ENCODE measurements around the gene ADGRF5. TPM values are rescaled to one million over a fixed set of nuclear protein-coding genes. Genes with fewer than 3 reads are reported as not detected.

ADGRF5 gene
- total RNA-seq, 3 donors from 2014 or later: 22.5 to 43.4 (median 41.6) TPM

GRCh38 chr6:46915380-46915779 lies 6.4 kb downstream of the ADGRF5 start:
- intact Hi-C loops (cut with DNase I; ENCODE audit: low total_unique reads): no loop called here
- H3K4me1 ChIP-seq: no peaks in the 10 kb centered on the region
- DNase-seq (ENCODE audit: low spot score in 2 of 2): no peak
- H3K27ac ChIP-seq: no peak overlapping the region
- H3K4me3 ChIP-seq: no peak overlapping the region
- no peaks in the 10 kb centered on the region for H3K27me3 ChIP-seq
- H3K36me3 ChIP-seq: no peaks in the 10 kb centered on the region
- no peaks in the 10 kb centered on the region for H3K9me3 ChIP-seq
- TF ChIP-seq CTCF (IDR thresholded peaks at IDR 0.05): no peak
- no peak for TF ChIP-seq POLR2A (IDR thresholded peaks at IDR 0.05)
- no peak for TF ChIP-seq POLR2AphosphoS5 (IDR thresholded peaks at IDR 0.05)

- no peaks in the 10 kb centered on the region for H3K4me1 ChIP-seq
- H3K9me3 ChIP-seq: no peaks in the 10 kb centered on the region
- H3K27ac ChIP-seq: no peak overlapping the region
- no peaks in the 10 kb centered on the region for H3K36me3 ChIP-seq
- intact Hi-C loops (cut with DNase I; ENCODE audit: low total_unique reads): no loop called here
- H3K27me3 ChIP-seq: no peaks in the 10 kb centered on the region
- TF ChIP-seq POLR2A (IDR thresholded peaks at IDR 0.05): no peak
- no peak for TF ChIP-seq CTCF (IDR thresholded peaks at IDR 0.05)
- no peak for TF ChIP-seq POLR2AphosphoS5 (IDR thresholded peaks at IDR 0.05)
- H3K4me3 ChIP-seq: no peak overlapping the region
- no peak for DNase-seq (ENCODE audit: low spot score in 2 of 2)
These were observed 7.4 kb downstream of the ADGRF5 start for GRCh38 chr6:46914279-46914810.

GRCh38 chr6:46909371-46909770 lies 12.4 kb downstream of the ADGRF5 start:
- DNase-seq (ENCODE audit: low spot score in 2 of 2): no peak
- Histone ChIP-seq H3K27me3 (no peaks in the 10 kb centered on the region), H3K4me1 (no peaks in the 10 kb centered on the region), H3K9me3 (no peaks in the 10 kb centered on the region), H3K36me3 (no peaks in the 10 kb centered on the region), H3K27ac (no peak overlapping the region), H3K4me3 (no peak overlapping the region)
- no peak for TF ChIP-seq POLR2AphosphoS5 (IDR thresholded peaks at IDR 0.05)
- no peak for TF ChIP-seq POLR2A (IDR thresholded peaks at IDR 0.05)
- TF ChIP-seq CTCF (IDR thresholded peaks at IDR 0.05): no peak
- intact Hi-C loops (cut with DNase I; ENCODE audit: low total_unique reads): no loop called here

GRCh38 chr6:46906776-46907175 lies 15.0 kb downstream of the ADGRF5 start:
- intact Hi-C loops (cut with DNase I; ENCODE audit: low total_unique reads): no loop called here
- H3K27ac ChIP-seq: no peak overlapping the region
- no peaks in the 10 kb centered on the region for H3K4me1 ChIP-seq

GRCh38 chr6:46904117-46904516 lies 17.6 kb downstream of the ADGRF5 start:
- H3K27ac ChIP-seq: no peak overlapping the region
- no peak for TF ChIP-seq POLR2A (IDR thresholded peaks at IDR 0.05)
- TF ChIP-seq POLR2AphosphoS5 (IDR thresholded peaks at IDR 0.05): no peak
- no peak for TF ChIP-seq CTCF (IDR thresholded peaks at IDR 0.05)
- H3K4me3 ChIP-seq: no peak overlapping the region
- intact Hi-C loops (cut with DNase I; ENCODE audit: low total_unique reads): no loop called here
- no peaks in the 10 kb centered on the region for H3K9me3 ChIP-seq
- no peaks in the 10 kb centered on the region for H3K4me1 ChIP-seq
- DNase-seq (ENCODE audit: low spot score in 2 of 2): no peak
- H3K27me3 ChIP-seq: no peaks in the 10 kb centered on the region
- no peaks in the 10 kb centered on the region for H3K36me3 ChIP-seq

More at GRCh38 chr6:46906776-46907175, 15.0 kb downstream of the ADGRF5 start:
- no peak for DNase-seq (ENCODE audit: low spot score in 2 of 2)
- Histone ChIP-seq H3K9me3 (no peaks in the 10 kb centered on the region), H3K4me3 (no peak overlapping the region), H3K36me3 (no peaks in the 10 kb centered on the region), H3K27me3 (no peaks in the 10 kb centered on the region)
- TF ChIP-seq POLR2AphosphoS5 (IDR thresholded peaks at IDR 0.05): no peak
- TF ChIP-seq CTCF (IDR thresholded peaks at IDR 0.05): no peak
- TF ChIP-seq POLR2A (IDR thresholded peaks at IDR 0.05): no peak
